ENCODE data around the gene RTKN2. TPM values are rescaled to one million over a fixed set of nuclear protein-coding genes. Genes with fewer than 3 reads are reported as not detected.

Gene RTKN2
- total RNA-seq, 1 experiment from 2014 or later = 21.3 TPM

GRCh38 chr10:62136931-62137330 lies 131.7 kb downstream of the RTKN2 start:
- BruUV-seq (replicated peaks) = no TSS peak
- in situ Hi-C loops (cut with HindIII; ENCODE audit: low pct_unique_long_range_greater_than_20kb, low sequenced_read_pairs) = no loop called here
- no peak overlapping the region for H3K4me3 ChIP-seq (ENCODE audit: low read depth in 2 of 2, low read length in 2 of 2)
- no peaks in the 10 kb centered on the region for H3K9me3 ChIP-seq (ENCODE audit: control insufficient read depth, insufficient read depth, low read depth, low read length)
- ChIA-PET CTCF (no interaction called here), POLR2A (no interaction called here)
- TF ChIP-seq, protein P1, sequence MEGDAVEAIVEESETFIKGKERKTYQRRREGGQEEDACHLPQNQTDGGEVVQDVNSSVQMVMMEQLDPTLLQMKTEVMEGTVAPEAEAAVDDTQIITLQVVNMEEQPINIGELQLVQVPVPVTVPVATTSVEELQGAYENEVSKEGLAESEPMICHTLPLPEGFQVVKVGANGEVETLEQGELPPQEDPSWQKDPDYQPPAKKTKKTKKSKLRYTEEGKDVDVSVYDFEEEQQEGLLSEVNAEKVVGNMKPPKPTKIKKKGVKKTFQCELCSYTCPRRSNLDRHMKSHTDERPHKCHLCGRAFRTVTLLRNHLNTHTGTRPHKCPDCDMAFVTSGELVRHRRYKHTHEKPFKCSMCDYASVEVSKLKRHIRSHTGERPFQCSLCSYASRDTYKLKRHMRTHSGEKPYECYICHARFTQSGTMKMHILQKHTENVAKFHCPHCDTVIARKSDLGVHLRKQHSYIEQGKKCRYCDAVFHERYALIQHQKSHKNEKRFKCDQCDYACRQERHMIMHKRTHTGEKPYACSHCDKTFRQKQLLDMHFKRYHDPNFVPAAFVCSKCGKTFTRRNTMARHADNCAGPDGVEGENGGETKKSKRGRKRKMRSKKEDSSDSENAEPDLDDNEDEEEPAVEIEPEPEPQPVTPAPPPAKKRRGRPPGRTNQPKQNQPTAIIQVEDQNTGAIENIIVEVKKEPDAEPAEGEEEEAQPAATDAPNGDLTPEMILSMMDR (IDR thresholded peaks at IDR 0.05) = no peak
- TF ChIP-seq POLR2AphosphoS5 (IDR thresholded peaks at IDR 0.05; ENCODE audit: low read depth, low read length) (no peak), REST (IDR thresholded peaks at IDR 0.05; ENCODE audit: insufficient read depth in 1 of 2, low read depth in 2 of 2, low read length in 1 of 2) (no peak), TCF7L2 (IDR thresholded peaks at IDR 0.05; ENCODE audit: low read depth, low read length) (no peak), SIN3A (IDR thresholded peaks at IDR 0.05; ENCODE audit: borderline replicate concordance, insufficient read depth, low read depth, low read length) (no peak)
- H3K4me1 ChIP-seq (ENCODE audit: control insufficient read depth, insufficient read depth, low read length) = no peaks in the 10 kb centered on the region
- no peaks in the 10 kb centered on the region for H3K36me3 ChIP-seq (ENCODE audit: control insufficient read depth, insufficient read depth, low read length)
- H3K27ac ChIP-seq (ENCODE audit: low read length) = no peak overlapping the region
- DNase-seq (ENCODE audit: low read depth, low spot score) (no peak), ATAC-seq (no peak)
- H3K27me3 ChIP-seq (ENCODE audit: control insufficient read depth, insufficient read depth, low read length) = no peaks in the 10 kb centered on the region
- intact Hi-C loops (cut with micrococcal nuclease; ENCODE audit: unreplicated experiment) = no loop called here

DNA sequence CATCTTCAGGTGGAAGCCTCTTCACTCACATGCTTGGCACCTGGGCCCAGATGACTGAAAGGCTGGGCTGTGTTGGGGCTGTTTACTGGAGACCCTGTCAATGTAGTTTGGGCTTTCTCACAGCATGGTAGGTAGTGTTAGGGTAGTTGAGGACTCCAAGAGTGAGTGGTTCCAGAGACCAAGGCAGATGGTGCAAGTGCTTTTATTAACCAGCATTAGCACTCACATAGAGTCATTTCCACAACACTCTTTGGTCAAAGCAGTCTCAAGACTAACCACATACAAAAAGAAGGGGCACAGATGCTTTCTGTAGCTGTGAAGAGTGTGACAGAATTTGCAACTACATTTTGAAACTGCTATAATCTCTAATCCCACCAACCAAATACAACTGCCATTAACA lies 135.0 kb downstream of the RTKN2 start:
- POLR2A ChIA-PET = no interaction called here
- intact Hi-C loops (cut with micrococcal nuclease; ENCODE audit: unreplicated experiment) (no loop called here), in situ Hi-C loops (cut with HindIII; ENCODE audit: low pct_unique_long_range_greater_than_20kb, low sequenced_read_pairs) (no loop called here)
- H3K4me3 ChIP-seq (ENCODE audit: low read depth in 2 of 2, low read length in 2 of 2) = no peak overlapping the region
- no peaks in the 10 kb centered on the region for H3K4me1 ChIP-seq (ENCODE audit: control insufficient read depth, insufficient read depth, low read length)
- DNase-seq (ENCODE audit: low read depth, low spot score) (no peak), ATAC-seq (no peak)
- H3K27me3 ChIP-seq (ENCODE audit: control insufficient read depth, insufficient read depth, low read length) = no peaks in the 10 kb centered on the region
- no peak overlapping the region; the same call in 1 of the 2 replicates for H3K27ac ChIP-seq (ENCODE audit: low read length)
- no peaks in the 10 kb centered on the region for H3K9me3 ChIP-seq (ENCODE audit: control insufficient read depth, insufficient read depth, low read depth, low read length)
- no TSS peak for BruUV-seq (replicated peaks)
- no peaks in the 10 kb centered on the region for H3K36me3 ChIP-seq (ENCODE audit: control insufficient read depth, insufficient read depth, low read length)
- TF ChIP-seq, protein P1 (IDR thresholded peaks at IDR 0.05) = no peak
- TF ChIP-seq SIN3A (IDR thresholded peaks at IDR 0.05; ENCODE audit: borderline replicate concordance, insufficient read depth, low read depth, low read length) (no peak), TCF7L2 (IDR thresholded peaks at IDR 0.05; ENCODE audit: low read depth, low read length) (no peak), POLR2AphosphoS5 (IDR thresholded peaks at IDR 0.05; ENCODE audit: low read depth, low read length) (no peak), REST (IDR thresholded peaks at IDR 0.05; ENCODE audit: insufficient read depth in 1 of 2, low read depth in 2 of 2, low read length in 1 of 2) (no peak)
- CTCF ChIA-PET = no interaction called here

Other genes with a start within 250 kb of the RTKN2 start
- gene ZNF365, start 105.5 kb upstream of the RTKN2 start, total RNA-seq (2021; ENCODE audit: unreplicated experiment) = 22.8 TPM

Measured in Panc1 (cell line).